Measurements from ENCODE around the gene PHF14.

PHF14 gene

GRCh38 chr7:11141541-11141940 lies 167.9 kb downstream of the PHF14 start:
- TF ChIP-seq ZFX (IDR thresholded peaks at IDR 0.05; ENCODE audit: borderline replicate concordance) (no peak), CTCF (IDR thresholded peaks at IDR 0.05) (no peak)
- no peak overlapping the region for H3K27ac ChIP-seq

- H3K27ac ChIP-seq: no peak overlapping the region
- TF ChIP-seq CTCF (IDR thresholded peaks at IDR 0.05): peak; percentile 26; the same call in 1 of the 2 replicates
- no peak for TF ChIP-seq ZFX (IDR thresholded peaks at IDR 0.05; ENCODE audit: borderline replicate concordance)
Observed at GRCh38 chr7:11153694-11154093, 180.0 kb downstream of the PHF14 start.

GRCh38 chr7:11155883-11156282 lies 182.2 kb downstream of the PHF14 start:
- H3K27ac ChIP-seq: no peak overlapping the region
- no peak for TF ChIP-seq CTCF (IDR thresholded peaks at IDR 0.05)
- no peak for TF ChIP-seq ZFX (IDR thresholded peaks at IDR 0.05; ENCODE audit: borderline replicate concordance)

GRCh38 chr7:11161499-11161898 lies 187.8 kb downstream of the PHF14 start:
- no peak for TF ChIP-seq ZFX (IDR thresholded peaks at IDR 0.05; ENCODE audit: borderline replicate concordance)
- TF ChIP-seq CTCF (IDR thresholded peaks at IDR 0.05): no peak
- no peak overlapping the region for H3K27ac ChIP-seq

- no peak for TF ChIP-seq ZFX (IDR thresholded peaks at IDR 0.05; ENCODE audit: borderline replicate concordance)
- no peak for TF ChIP-seq CTCF (IDR thresholded peaks at IDR 0.05)
- H3K27ac ChIP-seq: no peak overlapping the region
Observed at GRCh38 chr7:11163220-11163619, 189.5 kb downstream of the PHF14 start.

GRCh38 chr7:11166051-11166450 lies 192.4 kb downstream of the PHF14 start:
- no peak overlapping the region for H3K27ac ChIP-seq
- TF ChIP-seq ZFX (IDR thresholded peaks at IDR 0.05; ENCODE audit: borderline replicate concordance) (no peak), CTCF (IDR thresholded peaks at IDR 0.05) (no peak)

GRCh38 chr7:11168650-11169170 lies 195.0 kb downstream of the PHF14 start:
- TF ChIP-seq CTCF (IDR thresholded peaks at IDR 0.05): no peak
- no peak for TF ChIP-seq ZFX (IDR thresholded peaks at IDR 0.05; ENCODE audit: borderline replicate concordance)
- H3K27ac ChIP-seq: no peak overlapping the region

Measured in 22Rv1 (cell line).